GM12892 (cell line): Measurements from ENCODE around the gene COA1.

Source experiments
- POLR2A ChIP-seq: IDR thresholded peaks from 2 replicates; pipeline ENCODE4 v1.6.1; 2011; ENCODE audit warnings: low read depth, low read length, control low read depth
- POLR2AphosphoS5 ChIP-seq: IDR thresholded peaks from 2 replicates; pipeline ENCODE4 v1.6.1; 2011; ENCODE audit warnings: low read depth, low read length, control low read depth

GRCh38 chr7:43693687-43694398 is 35.5 kb downstream of the COA1 start:
- TF ChIP-seq POLR2AphosphoS5 (no peak), POLR2A (no peak)
